HEK293 (cell line): Measurements from ENCODE around the gene ZNF648.
"Not testable (repeated sequence)": the region's sequence is repeated elsewhere in the genome, so short reads cannot be mapped to it uniquely, and the experiment has no call there.

Source experiments
- CTCF ChIA-PET: fragments of 350-600 bp; formaldehyde crosslinking; extraction: SDS; loops from one replicate; lab custom pipeline; 2021; ENCODE audit warnings: antibody characterized with exemption; lab: Yijun Ruan, JAX
- POLR2A ChIA-PET: fragments of 300-600 bp; formaldehyde crosslinking; extraction: SDS; loops from one replicate; lab custom pipeline; 2020; ENCODE audit warnings: antibody characterized with exemption, inconsistent platforms; lab: Yijun Ruan, JAX
- H3K27ac ChIP-seq: fragments of 200-500 bp; sonication (Bioruptor generic); 2 replicates; pipeline ENCODE4 v1.5.1; 2014; ENCODE audit warnings: low read depth, low read length, control low read depth, inconsistent platforms; ENCODE audit errors: extremely low read depth
- H3K36me3 ChIP-seq, 2 experiments: fragments of 200-500 bp in 1 of 2; sonication (Bioruptor generic) in 1 of 2; 1 replicate in 1 of 2; 2 replicates in 1 of 2; pipeline ENCODE4 v1.5.1; 2014 to 2017; ENCODE audit warnings: inconsistent platforms in 2 of 2, low read length in 2 of 2; ENCODE audit not compliant: control insufficient read depth in 2 of 2, insufficient read depth in 1 of 2
- H3K4me1 ChIP-seq: fragments of 200-500 bp; sonication (Bioruptor generic); 2 replicates; pipeline ENCODE4 v1.5.1; 2014; ENCODE audit warnings: mild to moderate bottlenecking, low read length, inconsistent platforms; ENCODE audit not compliant: control insufficient read depth, insufficient read depth
- H3K4me3 ChIP-seq: 2 replicates; pipeline ENCODE4 v1.5.1; 2011; ENCODE audit warnings: low read depth, mild to moderate bottlenecking, control low read depth, low read length, moderate library complexity
- H3K9me3 ChIP-seq: fragments of 200-500 bp; sonication (Bioruptor generic); 2 replicates; pipeline ENCODE4 v1.5.1; 2014; ENCODE audit warnings: low read depth, low read length, inconsistent platforms; ENCODE audit not compliant: control insufficient read depth, insufficient read depth
- PRDM10 ChIP-seq: fragments of 450-650 bp; formaldehyde crosslinking; IDR thresholded peaks from 2 replicates; pipeline ENCODE4 v1.5.1; 2016; ENCODE audit warnings: missing biosample characterization, missing genetic modification characterization
- ZBTB10 ChIP-seq: fragments of 450-650 bp; formaldehyde crosslinking; IDR thresholded peaks from 2 replicates; pipeline ENCODE4 v1.5.1; 2016; ENCODE audit warnings: missing biosample characterization, missing genetic modification characterization
- ZNF146 ChIP-seq: fragments of 450-650 bp; formaldehyde crosslinking; IDR thresholded peaks from 2 replicates; pipeline ENCODE4 v1.5.1; 2016; ENCODE audit warnings: missing biosample characterization, missing genetic modification characterization
- ZNF2 ChIP-seq: fragments of 450-650 bp; formaldehyde crosslinking; IDR thresholded peaks from 2 replicates; pipeline ENCODE4 v1.5.1; 2016; ENCODE audit warnings: missing biosample characterization, missing genetic modification characterization
- ZNF398 ChIP-seq: fragments of 450-650 bp; formaldehyde crosslinking; IDR thresholded peaks from 2 replicates; pipeline ENCODE4 v1.5.1; 2017; ENCODE audit warnings: missing biosample characterization, missing genetic modification characterization
- ZNF548 ChIP-seq: fragments of 450-650 bp; formaldehyde crosslinking; IDR thresholded peaks from 2 replicates; pipeline ENCODE4 v1.5.1; 2016; ENCODE audit warnings: missing biosample characterization, missing genetic modification characterization
- ZNF626 ChIP-seq: fragments of 450-650 bp; sonication (Bioruptor Pico); formaldehyde crosslinking; IDR thresholded peaks from 2 replicates; pipeline ENCODE4 v1.5.1; 2018; ENCODE audit warnings: missing biosample characterization, missing genetic modification characterization, inconsistent platforms

ZNF648 gene

GRCh38 chr1:182005398-182005797 is 56.1 kb downstream of the ZNF648 start:
- H3K36me3 ChIP-seq, POLR2A ChIA-PET, H3K4me1 ChIP-seq, H3K4me3 ChIP-seq, H3K27ac ChIP-seq, H3K9me3 ChIP-seq: not testable (repeated sequence)
- peak; percentile 69 for TF ChIP-seq ZNF146 (tag by site-specific recombination)
- CTCF ChIA-PET, result interaction anchor here (0.6 kb wide), 1 partner anchor 473 kb away, joined by 4 read pairs; no protein-coding TSS in a partner anchor

- ChIA-PET POLR2A (interaction anchor here (0.9 kb wide), 1 partner anchor 25 kb away, joined by 5 read pairs; no protein-coding TSS in a partner anchor), CTCF (interaction anchor here (0.6 to 1.3 kb wide), 5 partner anchors 12 to 784 kb away, joined by 3 to 5 read pairs (median 4); no protein-coding TSS in a partner anchor)
- no peak for TF ChIP-seq ZNF626 (tag by site-specific recombination)
- no peak for TF ChIP-seq ZBTB10 (tag by site-specific recombination)
- TF ChIP-seq ZNF548 (tag by site-specific recombination), result no peak
- no peak for TF ChIP-seq ZNF398 (tag by site-specific recombination)
- no peak for TF ChIP-seq PRDM10
- no peak for TF ChIP-seq ZNF2 (tag by site-specific recombination)
- Histone ChIP-seq H3K4me1 (no peaks in the 10 kb centered on the region), H3K27ac (no peak overlapping the region; the same call in 1 of the 2 replicates), H3K36me3 (no peaks in the 10 kb centered on the region), H3K9me3 (no peaks in the 10 kb centered on the region), H3K4me3 (no peak overlapping the region)
Measured at GRCh38 chr1:182004601-182005000, 56.9 kb downstream of the ZNF648 start.
